Gastroesophageal sphincter (tissue), 3 donors: ENCODE results near the gene BEST4.

Experiments
- CTCF ChIP-seq, 4 experiments: fragments of 200-600 bp in 2 of 4; fragments of 450-650 bp in 2 of 4; sonication (generic) in 1 of 4; IDR thresholded peaks; one replicate each; pipeline ENCODE4 v1.5.1; 2017 to 2019; ENCODE audit warnings: antibody characterized with exemption in 4 of 4, mild to moderate bottlenecking in 2 of 4, moderate library complexity in 2 of 4
- EP300 ChIP-seq: sonication (generic); formaldehyde crosslinking; IDR thresholded peaks from one replicate; pipeline ENCODE4 v1.6.1; 2017; ENCODE audit warnings: antibody characterized with exemption, mild to moderate bottlenecking
- POLR2A ChIP-seq, 2 donors: fragments of 450-650 bp; IDR thresholded peaks; one replicate each; pipeline ENCODE4 v1.6.1; 2017; ENCODE audit warnings: antibody characterized with exemption in 2 of 2, mild to moderate bottlenecking in 2 of 2, moderate library complexity in 1 of 2
- POLR2AphosphoS5 ChIP-seq: sonication (generic); formaldehyde crosslinking; IDR thresholded peaks from one replicate; pipeline ENCODE4 v1.6.1; 2017; ENCODE audit warnings: antibody characterized with exemption

- TF ChIP-seq EP300, result no peak
- TF ChIP-seq CTCF (IDR thresholded peaks at IDR 0.05), result no peak
- TF ChIP-seq POLR2A (IDR thresholded peaks at IDR 0.05), result no peak
- TF ChIP-seq POLR2AphosphoS5, result no peak
Observed at GRCh38 chr1:44743211-44743610, 44.8 kb downstream of the BEST4 start.
